Keratinocyte (primary cell): Measurements from ENCODE around the gene LETMD1.
"Not testable (repeated sequence)": the region's sequence is repeated elsewhere in the genome, so short reads cannot be mapped to it uniquely, and the experiment has no call there.

Source experiments
- CTCF ChIP-seq, 3 experiments: IDR thresholded peaks in 1 of 3; conservative IDR thresholded peaks in 1 of 3; optimal IDR thresholded peaks in 1 of 3; 2 replicates in 2 of 3; 3 replicates in 1 of 3; pipeline versions ENCODE3 to v1.5.1; 2011; ENCODE audit warnings: low read length in 3 of 3, mild to moderate bottlenecking in 3 of 3, moderate library complexity in 2 of 3, control low read depth in 1 of 3, inconsistent platforms in 1 of 3; ENCODE audit not compliant: insufficient read depth in 2 of 3; ENCODE audit errors: extremely low read depth in 1 of 3
- EZH2 ChIP-seq: IDR thresholded peaks from one replicate; pipeline ENCODE4 v1.6.1; 2012; ENCODE audit warnings: inconsistent platforms, mild to moderate bottlenecking, low read length, moderate library complexity

- not testable (repeated sequence) for TF ChIP-seq CTCF (optimal IDR thresholded peaks at IDR 0.05 in 1 of 3, IDR thresholded peaks at IDR 0.05 in 1 of 3, conservative IDR thresholded peaks at IDR 0.05 in 1 of 3; ENCODE audit: extremely low read depth in 1 of 3, insufficient read depth in 2 of 3, low read length in 3 of 3); EZH2
Observed at GRCh38 chr12:51078346-51078745, 30.2 kb downstream of the LETMD1 start.
